Heart left ventricle (tissue), 13 donors: ENCODE measurements around the gene DCTPP1.

Experiments
- POLR2A ChIP-seq, 2 donors: fragments of 450-650 bp; IDR thresholded peaks; one replicate each; pipeline ENCODE4 v1.6.1; 2017; ENCODE audit warnings: antibody characterized with exemption in 2 of 2, mild to moderate bottlenecking in 2 of 2, moderate library complexity in 2 of 2
- TF ChIP-seq, protein P1 (sequence below), 12 donors: fragments of 200-600 bp; sonication (generic) in 4 of 12; IDR thresholded peaks; one replicate each; pipeline versions ENCODE4 v1.5.0 to v1.8.0; 2018 to 2022; ENCODE audit warnings: antibody characterized with exemption in 12 of 12, mild to moderate bottlenecking in 5 of 12
- donor health status: ischemic (EF 13 %, LVEDD 7.1; RV severe dilation, severe dysfunction).
- donor health status: DM: no; HTN: yes; CAD: no.
- donor health status: DM: no; HTN: no; CAD: no.
- donor health status: ischemic (EF 25% LVEDD 6.9; RV normal size, moderate dysfunction).
- donor health status: ischemic (EF 25% LVEDD 5.7; RV mildly dilated, moderate dysfunction).
- donor health status: ischemic (EF 35%, LVEDD 5.7; RV mildly dilated, moderate dysfunction).
- donor health status: nonischemic (EF 11% LVEDD 7.7; RV severe dilation, severe dysfunction).
- donor health status: DM: yes; HTN: yes; CAD: no.
- donor health status: PGD.
- donor health status: ischemic (EF 29% LVEDD 5.4; RV normal size, mild dysfunction).
- donor health status: nonischemic (EF 23%, LVEDD 6.1; RV moderate dilation, normal function).

DNA sequence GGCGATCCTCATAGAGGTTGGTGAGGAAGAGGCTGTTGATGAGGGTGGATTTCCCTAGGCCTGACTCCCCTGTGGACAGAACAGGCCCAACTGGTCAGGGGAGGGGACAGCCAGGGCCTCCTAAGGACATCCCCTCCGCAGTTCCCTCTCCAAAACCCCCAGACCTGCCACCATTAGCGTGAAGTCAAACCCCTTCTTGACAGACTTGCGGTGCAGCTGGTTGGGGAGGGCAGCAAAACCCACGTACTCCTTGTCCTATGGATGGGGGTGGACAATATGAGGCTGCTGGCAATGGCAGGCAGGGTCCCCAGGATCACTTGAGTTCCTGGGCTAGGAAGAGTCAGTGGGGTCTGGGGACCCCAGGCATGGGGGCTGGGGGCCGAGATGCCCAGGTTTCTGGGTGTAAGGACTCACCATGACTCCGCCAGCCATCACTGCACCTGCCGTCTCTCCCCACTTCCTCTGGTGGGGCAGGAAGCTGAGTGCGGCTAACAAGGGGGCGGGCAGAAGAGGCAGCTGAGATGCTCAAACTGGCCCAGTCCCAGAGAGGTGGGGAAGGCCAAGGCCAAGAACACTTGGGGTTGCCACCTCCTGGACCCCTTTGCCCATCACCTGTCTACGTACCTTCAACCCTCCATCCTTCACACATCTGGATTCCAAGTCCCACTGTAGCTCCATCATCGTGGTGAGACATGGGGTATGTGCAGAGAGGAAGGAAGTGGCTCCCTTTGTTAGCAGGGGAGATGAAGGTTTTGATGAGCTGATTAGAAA is 47.5 kb downstream of the DCTPP1 start, which contains the start of gene SEPTIN1:
- TF ChIP-seq, protein P1, sequence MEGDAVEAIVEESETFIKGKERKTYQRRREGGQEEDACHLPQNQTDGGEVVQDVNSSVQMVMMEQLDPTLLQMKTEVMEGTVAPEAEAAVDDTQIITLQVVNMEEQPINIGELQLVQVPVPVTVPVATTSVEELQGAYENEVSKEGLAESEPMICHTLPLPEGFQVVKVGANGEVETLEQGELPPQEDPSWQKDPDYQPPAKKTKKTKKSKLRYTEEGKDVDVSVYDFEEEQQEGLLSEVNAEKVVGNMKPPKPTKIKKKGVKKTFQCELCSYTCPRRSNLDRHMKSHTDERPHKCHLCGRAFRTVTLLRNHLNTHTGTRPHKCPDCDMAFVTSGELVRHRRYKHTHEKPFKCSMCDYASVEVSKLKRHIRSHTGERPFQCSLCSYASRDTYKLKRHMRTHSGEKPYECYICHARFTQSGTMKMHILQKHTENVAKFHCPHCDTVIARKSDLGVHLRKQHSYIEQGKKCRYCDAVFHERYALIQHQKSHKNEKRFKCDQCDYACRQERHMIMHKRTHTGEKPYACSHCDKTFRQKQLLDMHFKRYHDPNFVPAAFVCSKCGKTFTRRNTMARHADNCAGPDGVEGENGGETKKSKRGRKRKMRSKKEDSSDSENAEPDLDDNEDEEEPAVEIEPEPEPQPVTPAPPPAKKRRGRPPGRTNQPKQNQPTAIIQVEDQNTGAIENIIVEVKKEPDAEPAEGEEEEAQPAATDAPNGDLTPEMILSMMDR (IDR thresholded peaks at IDR 0.05), result no peak
- no peak for TF ChIP-seq POLR2A (IDR thresholded peaks at IDR 0.05)
